Caco-2 (cell line): Measurements from ENCODE around the gene SLC44A1. TPM values are rescaled to one million over a fixed set of nuclear protein-coding genes. Genes with fewer than 3 reads are reported as not detected.

Experiments
- BruUV-seq: library from RNA; stranded (reverse); fragments of 400-500 nt; replicated peaks from 2 replicates; lab custom pipeline; 2021; lab: Mats Ljungman, UMichigan
- CTCF ChIA-PET: fragments of 300-600 bp; sonication (Branson Sonifier 250); formaldehyde crosslinking; loops from one replicate; lab custom pipeline; 2022; ENCODE audit warnings: antibody characterized with exemption; lab: Charles Lee
- POLR2A ChIA-PET: fragments of 300-600 bp; sonication (Branson Sonifier 250); formaldehyde crosslinking; loops from one replicate; lab custom pipeline; 2022; ENCODE audit warnings: antibody characterized with exemption; lab: Charles Lee
- DNase-seq, 2 experiments: peaks; one replicate each; pipeline versions ENCODE4 v3.0.0 to v3.0.0-alpha.2; 2020 to 2022
- H3K27me3 ChIP-seq: replicated peaks from 2 replicates; pipeline ENCODE4 v1.6.0; 2011; ENCODE audit warnings: low read length; ENCODE audit not compliant: control insufficient read depth, insufficient read depth
- H3K36me3 ChIP-seq: 2 replicates; pipeline ENCODE4 v1.5.1; 2011; ENCODE audit warnings: low read length; ENCODE audit not compliant: control insufficient read depth, insufficient read depth
- H3K4me1 ChIP-seq: fragments of 250-450 bp; sonication (Bioruptor Pico); 2 replicates; pipeline ENCODE4 v1.5.1; 2020; ENCODE audit warnings: mild to moderate bottlenecking
- H3K4me3 ChIP-seq: 2 replicates; pipeline ENCODE4 v1.5.1; 2011; ENCODE audit warnings: low read depth, mild to moderate bottlenecking, control low read depth, low read length
- H3K9me3 ChIP-seq: fragments of 250-450 bp; sonication (Bioruptor Pico); 2 replicates; pipeline ENCODE4 v1.5.1; 2020; ENCODE audit warnings: mild to moderate bottlenecking, moderate library complexity
- H3K27ac Mint-ChIP-seq: one replicate; pipeline ENCODE4 v1.8.0; 2022; ENCODE audit warnings: mixed read lengths; ENCODE audit not compliant: unreplicated experiment
- H3K27me3 Mint-ChIP-seq: one replicate; pipeline ENCODE4 v1.8.0; 2022; ENCODE audit warnings: mixed read lengths; ENCODE audit not compliant: insufficient read depth, unreplicated experiment
- H3K36me3 Mint-ChIP-seq: one replicate; pipeline ENCODE4 v1.8.0; 2022; ENCODE audit warnings: mild to moderate bottlenecking, mixed read lengths; ENCODE audit not compliant: insufficient read depth, unreplicated experiment
- H3K4me1 Mint-ChIP-seq: one replicate; pipeline ENCODE4 v1.8.0; 2022; ENCODE audit warnings: low read depth, mixed read lengths; ENCODE audit not compliant: unreplicated experiment
- H3K4me3 Mint-ChIP-seq: one replicate; pipeline ENCODE4 v1.8.0; 2022; ENCODE audit warnings: mild to moderate bottlenecking, moderate library complexity, mixed read lengths; ENCODE audit not compliant: unreplicated experiment
- H3K9me3 Mint-ChIP-seq: one replicate; pipeline ENCODE4 v1.8.0; 2022; ENCODE audit warnings: mixed read lengths; ENCODE audit not compliant: unreplicated experiment
- CTCF ChIP-seq, 2 experiments: fragments of 200-600 bp in 1 of 2; IDR thresholded peaks; 1 replicate in 1 of 2; 2 replicates in 1 of 2; pipeline versions ENCODE4 v1.5.1 to v1.8.0; 2011 to 2022; ENCODE audit warnings: antibody characterized with exemption in 1 of 2, control low read depth in 1 of 2, inconsistent platforms in 1 of 2, low read depth in 1 of 2, low read length in 1 of 2, mild to moderate bottlenecking in 1 of 2, moderate library complexity in 1 of 2; ENCODE audit not compliant: insufficient read depth in 1 of 2, severe bottlenecking in 1 of 2, unreplicated experiment in 1 of 2
- intact Hi-C: fragments of 100-400 bp; cut with micrococcal nuclease; formaldehyde crosslinking; loops from one replicate; pipeline ENCODE4 v1.10.0; 2022; ENCODE audit not compliant: unreplicated experiment
- total RNA-seq: library from RNA; stranded (reverse); gene quantifications from 2 replicates; pipeline ENCODE4 v1.2.3, GENCODE V29; 2022

Gene SLC44A1
- total RNA-seq, 1 experiment from 2014 or later, result 45.8 TPM

- Mint-ChIP-seq H3K27me3 (no peaks in the 10 kb centered on the region), H3K4me3 (no peak overlapping the region), H3K36me3 (no peaks in the 10 kb centered on the region), H3K27ac (no peak overlapping the region), H3K4me1 (peaks cover 12% of the 10 kb centered on the region), H3K9me3 (no peaks in the 10 kb centered on the region)
- peaks cover 8% of the 10 kb centered on the region; the same call in 1 of the 2 replicates for H3K4me1 ChIP-seq
- intact Hi-C loops, result no loop called here
- no TSS peak for BruUV-seq
- no peak for DNase-seq
- H3K4me3 ChIP-seq, result no peak overlapping the region
- TF ChIP-seq CTCF (IDR thresholded peaks at IDR 0.05; ENCODE audit: insufficient read depth in 1 of 2, low read depth in 1 of 2, low read length in 1 of 2, severe bottlenecking in 1 of 2, unreplicated experiment in 1 of 2), result no peak
- H3K27me3 ChIP-seq, result no peaks in the 10 kb centered on the region
- no peaks in the 10 kb centered on the region for H3K9me3 ChIP-seq
- H3K36me3 ChIP-seq, result no peaks in the 10 kb centered on the region; the same call in 1 of the 2 replicates
- ChIA-PET CTCF (no interaction called here), POLR2A (no interaction called here)
Measured at GRCh38 chr9:105290954-105291353, 46.5 kb downstream of the SLC44A1 start.

- no peaks in the 10 kb centered on the region for H3K27me3 Mint-ChIP-seq
- no peaks in the 10 kb centered on the region for H3K36me3 Mint-ChIP-seq
- DNase-seq, result no peak
- no TSS peak for BruUV-seq
- peaks cover 12% of the 10 kb centered on the region for H3K4me1 ChIP-seq
- no peak for TF ChIP-seq CTCF (IDR thresholded peaks at IDR 0.05; ENCODE audit: insufficient read depth in 1 of 2, low read depth in 1 of 2, low read length in 1 of 2, severe bottlenecking in 1 of 2, unreplicated experiment in 1 of 2)
- H3K4me1 Mint-ChIP-seq, result peaks cover 17% of the 10 kb centered on the region
- H3K9me3 ChIP-seq, result no peaks in the 10 kb centered on the region
- H3K9me3 Mint-ChIP-seq, result no peaks in the 10 kb centered on the region
- no peak overlapping the region for H3K4me3 Mint-ChIP-seq
- CTCF ChIA-PET, result interaction anchor here (0.5 kb wide), 1 partner anchor 7 kb away, joined by 10 read pairs; no protein-coding TSS in a partner anchor
- H3K36me3 ChIP-seq, result no peaks in the 10 kb centered on the region; the same call in 1 of the 2 replicates
- H3K4me3 ChIP-seq, result no peak overlapping the region
- intact Hi-C loops, result no loop called here
- POLR2A ChIA-PET, result no interaction called here
- H3K27me3 ChIP-seq, result no peaks in the 10 kb centered on the region
- H3K27ac Mint-ChIP-seq, result no peak overlapping the region
Measured at GRCh38 chr9:105291422-105291859, 47.0 kb downstream of the SLC44A1 start.

GRCh38 chr9:105291938-105292337 lies 47.5 kb downstream of the SLC44A1 start:
- Histone ChIP-seq H3K9me3 (no peaks in the 10 kb centered on the region), H3K4me1 (peaks cover 17% of the 10 kb centered on the region), H3K27me3 (no peaks in the 10 kb centered on the region), H3K36me3 (no peaks in the 10 kb centered on the region; the same call in 1 of the 2 replicates), H3K4me3 (no peak overlapping the region)
- no peaks in the 10 kb centered on the region for H3K27me3 Mint-ChIP-seq
- ChIA-PET POLR2A (no interaction called here), CTCF (interaction anchor here (0.5 kb wide), 1 partner anchor 8 kb away, joined by 10 read pairs; no protein-coding TSS in a partner anchor)
- H3K4me1 Mint-ChIP-seq, result peaks cover 22% of the 10 kb centered on the region
- intact Hi-C loops, result no loop called here
- H3K36me3 Mint-ChIP-seq, result no peaks in the 10 kb centered on the region
- DNase-seq, result no peak
- H3K4me3 Mint-ChIP-seq, result no peak overlapping the region
- H3K9me3 Mint-ChIP-seq, result no peaks in the 10 kb centered on the region
- no peak for TF ChIP-seq CTCF (IDR thresholded peaks at IDR 0.05; ENCODE audit: insufficient read depth in 1 of 2, low read depth in 1 of 2, low read length in 1 of 2, severe bottlenecking in 1 of 2, unreplicated experiment in 1 of 2)
- H3K27ac Mint-ChIP-seq, result no peak overlapping the region
- no TSS peak for BruUV-seq
